Measurements from ENCODE around the gene KIRREL3. TPM values are rescaled to one million over a fixed set of nuclear protein-coding genes. Genes with fewer than 3 reads are reported as not detected.

KIRREL3 gene
- total and polyA plus RNA-seq, 9 donors: 0.25 to 5.3 (median 0.48) TPM

DNA sequence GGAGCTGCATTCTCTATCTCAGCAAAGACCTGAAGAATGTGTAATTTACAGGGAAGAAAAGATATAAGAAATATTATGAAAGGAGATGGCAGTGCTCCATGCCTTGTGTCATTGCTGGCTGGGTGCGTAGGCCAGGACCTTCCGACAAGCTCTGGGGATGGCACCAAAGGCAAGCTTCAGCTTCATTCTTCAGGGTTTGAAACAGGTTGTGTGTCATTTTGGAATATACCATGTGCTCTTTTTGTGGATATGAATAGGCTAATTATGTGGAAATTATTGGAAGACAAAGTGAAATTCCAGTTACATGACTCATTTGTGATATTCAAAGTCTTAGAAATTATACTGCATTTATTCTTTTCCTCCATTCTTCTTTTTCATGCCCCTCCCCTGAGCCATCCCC lies 5.7 kb upstream of the KIRREL3 start:
- intact Hi-C loops (cut with DNase I): no loop called here
- WGBS, 3 donors: 71 to 92% (median 91%) methylated on average over 2 of the region's 2 CpGs
- H3K36me3 ChIP-seq: no peaks in the 10 kb centered on the region
- DNase-seq: no peak
- H3K4me3 ChIP-seq: no peak overlapping the region
- no peaks in the 10 kb centered on the region for H3K27me3 ChIP-seq
- H3K9me3 ChIP-seq: no peaks in the 10 kb centered on the region
- no peaks in the 10 kb centered on the region for H3K4me1 ChIP-seq (ENCODE audit: insufficient read depth)
- no peak overlapping the region for H3K27ac ChIP-seq
- TF ChIP-seq, protein P1, sequence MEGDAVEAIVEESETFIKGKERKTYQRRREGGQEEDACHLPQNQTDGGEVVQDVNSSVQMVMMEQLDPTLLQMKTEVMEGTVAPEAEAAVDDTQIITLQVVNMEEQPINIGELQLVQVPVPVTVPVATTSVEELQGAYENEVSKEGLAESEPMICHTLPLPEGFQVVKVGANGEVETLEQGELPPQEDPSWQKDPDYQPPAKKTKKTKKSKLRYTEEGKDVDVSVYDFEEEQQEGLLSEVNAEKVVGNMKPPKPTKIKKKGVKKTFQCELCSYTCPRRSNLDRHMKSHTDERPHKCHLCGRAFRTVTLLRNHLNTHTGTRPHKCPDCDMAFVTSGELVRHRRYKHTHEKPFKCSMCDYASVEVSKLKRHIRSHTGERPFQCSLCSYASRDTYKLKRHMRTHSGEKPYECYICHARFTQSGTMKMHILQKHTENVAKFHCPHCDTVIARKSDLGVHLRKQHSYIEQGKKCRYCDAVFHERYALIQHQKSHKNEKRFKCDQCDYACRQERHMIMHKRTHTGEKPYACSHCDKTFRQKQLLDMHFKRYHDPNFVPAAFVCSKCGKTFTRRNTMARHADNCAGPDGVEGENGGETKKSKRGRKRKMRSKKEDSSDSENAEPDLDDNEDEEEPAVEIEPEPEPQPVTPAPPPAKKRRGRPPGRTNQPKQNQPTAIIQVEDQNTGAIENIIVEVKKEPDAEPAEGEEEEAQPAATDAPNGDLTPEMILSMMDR (IDR thresholded peaks at IDR 0.05): no peak
- TF ChIP-seq EP300 (IDR thresholded peaks at IDR 0.05) (no peak), POLR2A (IDR thresholded peaks at IDR 0.05) (no peak)

DNA sequence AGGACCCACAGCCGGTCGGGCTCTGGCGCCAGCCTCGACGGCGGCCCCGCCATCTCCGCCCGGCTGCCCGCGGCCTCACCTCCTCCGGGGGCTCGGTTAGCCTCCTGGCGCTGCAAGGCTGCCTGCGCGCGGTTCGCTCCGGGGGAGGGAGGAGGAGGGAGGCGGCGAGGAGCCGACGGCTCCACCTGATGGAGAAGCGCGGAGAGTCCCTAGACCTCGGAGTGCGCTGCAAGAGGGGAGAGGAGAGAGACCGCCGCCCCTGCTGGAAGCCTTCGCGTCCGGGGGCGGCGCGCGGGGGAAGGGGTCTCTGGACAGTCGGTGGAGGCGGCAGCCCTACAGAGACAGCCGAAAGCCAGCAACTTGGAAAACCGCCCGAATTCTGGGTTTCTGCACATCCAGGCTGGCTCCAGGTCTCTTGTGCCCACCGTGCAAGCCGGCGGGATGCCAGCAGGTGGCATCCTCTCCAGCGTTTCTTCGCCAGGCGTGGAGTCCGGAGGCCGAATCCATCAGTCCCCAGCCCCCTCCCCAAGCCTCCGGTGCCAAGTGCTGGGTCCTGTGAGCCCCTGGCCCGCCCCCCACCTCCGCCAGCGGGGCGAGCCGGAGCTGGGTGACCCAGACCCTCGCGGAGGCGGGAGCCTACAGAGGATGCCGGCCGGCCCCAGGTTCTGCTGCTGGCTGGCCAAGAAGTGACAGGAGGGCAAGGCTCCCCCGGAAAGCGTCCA lies 2.9 kb upstream of the KIRREL3 start:
- 1 to 2% (median 1%) methylated on average over 44 to 62 of the region's 62 CpGs for WGBS, 3 donors
- no peak for DNase-seq
- Histone ChIP-seq H3K36me3 (no peaks in the 10 kb centered on the region), H3K9me3 (no peaks in the 10 kb centered on the region), H3K4me3 (no peak overlapping the region), H3K4me1 (ENCODE audit: insufficient read depth) (no peaks in the 10 kb centered on the region), H3K27me3 (no peaks in the 10 kb centered on the region), H3K27ac (no peak overlapping the region)
- intact Hi-C loops (cut with DNase I): no loop called here
- TF ChIP-seq, protein P1 (IDR thresholded peaks at IDR 0.05): no peak
- TF ChIP-seq POLR2A (IDR thresholded peaks at IDR 0.05): no peak
- TF ChIP-seq EP300 (IDR thresholded peaks at IDR 0.05): no peak

DNA sequence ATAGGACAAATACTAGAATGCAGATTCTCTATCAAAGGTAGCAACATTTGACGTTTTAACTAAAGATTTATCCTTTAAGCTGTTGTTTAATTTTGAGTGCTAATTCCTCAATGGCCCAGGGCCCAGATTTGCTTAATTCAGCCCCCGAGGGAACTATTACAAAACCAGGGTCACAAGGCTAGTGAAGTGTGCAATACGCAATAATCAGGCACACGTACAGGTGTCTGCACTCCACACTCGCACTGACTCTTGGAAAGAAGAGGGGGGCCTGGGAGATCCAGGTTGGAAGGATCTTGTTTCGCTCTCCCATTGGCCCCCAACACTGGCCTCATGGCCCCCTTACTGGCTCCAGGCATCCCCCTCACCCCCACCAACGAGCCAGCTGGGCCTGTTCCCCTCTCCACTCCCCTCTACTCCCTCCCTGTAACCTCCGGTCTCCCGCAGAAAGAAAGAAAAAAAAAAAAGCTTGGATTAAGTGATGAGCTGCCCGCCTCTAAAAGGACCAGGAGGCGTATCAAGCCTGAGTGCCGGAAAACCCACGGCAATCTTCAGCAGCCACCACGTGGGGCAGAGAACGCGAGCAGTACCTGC lies 2.2 kb upstream of the KIRREL3 start:
- DNase-seq: no peak
- Histone ChIP-seq H3K27me3 (no peaks in the 10 kb centered on the region), H3K4me1 (ENCODE audit: insufficient read depth) (no peaks in the 10 kb centered on the region), H3K36me3 (no peaks in the 10 kb centered on the region), H3K27ac (no peak overlapping the region), H3K4me3 (no peak overlapping the region), H3K9me3 (no peaks in the 10 kb centered on the region)
- TF ChIP-seq POLR2A (IDR thresholded peaks at IDR 0.05) (no peak), EP300 (IDR thresholded peaks at IDR 0.05) (no peak)
- TF ChIP-seq, protein P1 (IDR thresholded peaks at IDR 0.05): no peak
- WGBS, 3 donors: 14 to 23% (median 16%) methylated on average over 16 of the region's 16 CpGs
- intact Hi-C loops (cut with DNase I): no loop called here

- intact Hi-C loops (cut with DNase I): no loop called here
- Histone ChIP-seq H3K9me3 (no peaks in the 10 kb centered on the region), H3K4me1 (ENCODE audit: insufficient read depth) (no peaks in the 10 kb centered on the region), H3K4me3 (no peak overlapping the region), H3K27ac (no peak overlapping the region), H3K36me3 (no peaks in the 10 kb centered on the region), H3K27me3 (no peaks in the 10 kb centered on the region)
- no peak for TF ChIP-seq POLR2A (IDR thresholded peaks at IDR 0.05)
- TF ChIP-seq EP300 (IDR thresholded peaks at IDR 0.05): no peak
- TF ChIP-seq, protein P1 (IDR thresholded peaks at IDR 0.05): no peak
- 0 to 3% (median 1%) methylated on average over 6 of the region's 6 CpGs for WGBS, 3 donors
- DNase-seq: no peak
Measured at GRCh38 chr11:127000981-127001380, 411 bp upstream of the KIRREL3 start.

Measured in ovary (tissue), 9 donors.